ENCODE data around the gene AP3S2. TPM values are rescaled to one million over a fixed set of nuclear protein-coding genes. Genes with fewer than 3 reads are reported as not detected.

The AP3S2 gene
- total RNA-seq, 2 donors from 2014 or later, result 43.7 to 44.7 TPM

- intact Hi-C loops (cut with DNase I), result no loop called here
- H3K9me3 ChIP-seq, result no peaks in the 10 kb centered on the region
- WGBS, result 84% methylated on average over 1 of the region's 1 CpG
- H3K4me1 ChIP-seq (replicated peaks), result no peaks in the 10 kb centered on the region
- no peak for DNase-seq (ENCODE audit: low spot score)
- no peak overlapping the region for H3K27ac ChIP-seq
- H3K4me3 ChIP-seq, result no peak overlapping the region
- H3K36me3 ChIP-seq, result no peaks in the 10 kb centered on the region
- H3K27me3 ChIP-seq (replicated peaks; ENCODE audit: insufficient read depth), result no peaks in the 10 kb centered on the region
- TF ChIP-seq CTCF (IDR thresholded peaks at IDR 0.05) (no peak), POLR2AphosphoS5 (IDR thresholded peaks at IDR 0.05) (no peak)
Observed at GRCh38 chr15:89883518-89883917, 10.3 kb downstream of the AP3S2 start.

- 33% methylated on average over 1 of the region's 1 CpG for WGBS
- Histone ChIP-seq H3K9me3 (no peaks in the 10 kb centered on the region), H3K4me3 (no peak overlapping the region), H3K4me1 (replicated peaks) (no peaks in the 10 kb centered on the region), H3K27ac (no peak overlapping the region), H3K27me3 (replicated peaks; ENCODE audit: insufficient read depth) (no peaks in the 10 kb centered on the region), H3K36me3 (no peaks in the 10 kb centered on the region)
- intact Hi-C loops (cut with DNase I), result no loop called here
- no peak for DNase-seq (ENCODE audit: low spot score)
- TF ChIP-seq POLR2AphosphoS5 (IDR thresholded peaks at IDR 0.05), result no peak
- no peak for TF ChIP-seq POLR2A (IDR thresholded peaks at IDR 0.05)
- no peak for TF ChIP-seq CTCF (IDR thresholded peaks at IDR 0.05)
Observed at GRCh38 chr15:89880727-89881126, 13.1 kb downstream of the AP3S2 start.

GRCh38 chr15:89878323-89878722 lies 15.5 kb downstream of the AP3S2 start:
- Histone ChIP-seq H3K27me3 (replicated peaks; ENCODE audit: insufficient read depth) (no peaks in the 10 kb centered on the region), H3K27ac (no peak overlapping the region), H3K9me3 (no peaks in the 10 kb centered on the region), H3K36me3 (no peaks in the 10 kb centered on the region), H3K4me1 (replicated peaks) (no peaks in the 10 kb centered on the region), H3K4me3 (no peak overlapping the region)
- TF ChIP-seq POLR2A (IDR thresholded peaks at IDR 0.05) (no peak), CTCF (IDR thresholded peaks at IDR 0.05) (no peak), POLR2AphosphoS5 (IDR thresholded peaks at IDR 0.05) (no peak)
- intact Hi-C loops (cut with DNase I), result no loop called here
- no peak for DNase-seq (ENCODE audit: low spot score)
- WGBS, result 79% methylated on average over 3 of the region's 3 CpGs

- Histone ChIP-seq H3K9me3 (no peaks in the 10 kb centered on the region), H3K27ac (no peak overlapping the region), H3K27me3 (replicated peaks; ENCODE audit: insufficient read depth) (no peaks in the 10 kb centered on the region), H3K4me3 (no peak overlapping the region), H3K4me1 (replicated peaks) (no peaks in the 10 kb centered on the region), H3K36me3 (no peaks in the 10 kb centered on the region)
- intact Hi-C loops (cut with DNase I), result no loop called here
- no peak for TF ChIP-seq CTCF (IDR thresholded peaks at IDR 0.05)
- TF ChIP-seq POLR2AphosphoS5 (IDR thresholded peaks at IDR 0.05), result no peak
- TF ChIP-seq POLR2A (IDR thresholded peaks at IDR 0.05), result no peak
- 84% methylated on average over 2 of the region's 2 CpGs for WGBS
- DNase-seq (ENCODE audit: low spot score), result no peak
Observed at GRCh38 chr15:89877083-89877425, 16.7 kb downstream of the AP3S2 start.

- intact Hi-C loops (cut with DNase I), result no loop called here
- WGBS, result 85% methylated on average over 4 of the region's 4 CpGs
Observed at GRCh38 chr15:89876396-89877082, 17.3 kb downstream of the AP3S2 start.

More at GRCh38 chr15:89876396-89877082, 17.3 kb downstream of the AP3S2 start:
- no peaks in the 10 kb centered on the region for H3K4me1 ChIP-seq (replicated peaks)
- no peaks in the 10 kb centered on the region for H3K36me3 ChIP-seq
- no peaks in the 10 kb centered on the region for H3K9me3 ChIP-seq
- H3K27me3 ChIP-seq (replicated peaks; ENCODE audit: insufficient read depth), result no peaks in the 10 kb centered on the region
- no peak for TF ChIP-seq POLR2A (IDR thresholded peaks at IDR 0.05)
- no peak for TF ChIP-seq CTCF (IDR thresholded peaks at IDR 0.05)
- TF ChIP-seq POLR2AphosphoS5 (IDR thresholded peaks at IDR 0.05), result no peak
- no peak overlapping the region for H3K4me3 ChIP-seq
- DNase-seq (ENCODE audit: low spot score), result no peak
- no peak overlapping the region for H3K27ac ChIP-seq
